ENCODE measurements around the gene CXCL5.
"Not testable (repeated sequence)": the region's sequence is repeated elsewhere in the genome, so short reads cannot be mapped to it uniquely, and the experiment has no call there.

CXCL5 gene

GRCh38 chr4:74014332-74014731 lies 15.9 kb upstream of the CXCL5 start:
- DNase-seq: no peak

- DNase-seq: no peak
These were observed 14.8 kb upstream of the CXCL5 start for GRCh38 chr4:74013264-74013663.

GRCh38 chr4:74012130-74012529 lies 13.7 kb upstream of the CXCL5 start:
- no peak for DNase-seq

GRCh38 chr4:74009307-74009706 lies 10.8 kb upstream of the CXCL5 start:
- DNase-seq: no peak

DNA sequence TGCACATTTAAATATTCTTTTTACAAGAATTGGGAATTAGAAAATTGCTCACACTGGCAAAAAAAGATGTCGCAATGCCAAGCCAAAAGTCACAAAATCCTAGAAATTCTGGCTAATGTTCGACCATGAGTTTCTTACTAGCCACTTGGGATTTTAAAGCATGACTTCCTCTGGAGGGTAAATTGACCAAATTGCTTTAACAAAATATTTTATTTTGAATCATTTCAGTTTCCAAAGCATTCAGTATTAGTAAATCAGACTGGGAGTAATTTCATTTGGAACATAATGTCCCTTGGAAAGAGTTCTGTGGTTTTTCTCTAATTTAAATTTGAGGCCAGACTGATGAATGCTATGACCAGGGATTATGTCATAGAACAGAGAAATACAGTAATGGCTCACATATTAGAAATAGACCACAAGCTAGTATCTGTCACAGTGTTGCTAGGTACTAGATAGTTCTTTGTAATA lies 7.6 kb upstream of the CXCL5 start:
- no peak for DNase-seq

GRCh38 chr4:74005528-74005927 lies 7.1 kb upstream of the CXCL5 start:
- DNase-seq: no peak

DNA sequence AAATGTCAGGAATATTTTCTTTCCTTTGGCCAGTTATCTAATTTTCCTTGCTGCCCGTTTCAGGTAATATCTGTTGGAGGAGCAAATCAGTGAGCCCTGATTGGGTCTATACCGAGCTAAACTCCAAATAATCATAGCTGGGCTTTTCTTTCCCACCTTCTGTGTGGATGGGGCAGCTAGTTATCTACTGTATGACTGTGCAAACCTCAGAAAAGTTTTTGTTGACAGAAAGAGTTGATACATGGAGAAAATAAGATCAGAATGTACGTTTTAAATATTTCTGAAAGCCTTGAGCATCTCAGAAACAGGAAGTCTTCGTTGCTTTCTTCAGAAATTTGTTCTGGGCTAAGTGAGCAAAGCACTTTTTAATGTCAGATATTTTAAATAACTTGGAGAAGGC lies 6.2 kb upstream of the CXCL5 start:
- DNase-seq: no peak

DNA sequence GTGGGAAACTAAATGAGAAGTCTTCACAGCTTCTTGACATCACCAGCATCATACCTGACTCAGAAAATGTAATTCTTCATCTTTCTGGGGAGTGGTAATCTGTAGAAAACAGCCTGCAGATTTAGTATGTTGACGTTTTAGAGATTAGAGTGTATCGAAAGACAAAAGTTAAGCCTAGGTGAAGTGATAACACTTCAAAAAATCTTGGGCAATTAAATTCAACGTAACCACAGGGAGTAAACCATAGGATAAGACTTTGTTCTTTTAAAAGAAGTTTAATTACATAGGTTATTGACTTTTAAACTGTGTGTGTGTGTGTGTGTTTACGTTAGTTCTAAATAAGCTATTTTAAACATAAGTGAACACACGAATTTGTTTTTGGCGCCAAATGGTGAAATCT lies 1.8 kb upstream of the CXCL5 start:
- DNase-seq: no peak

GRCh38 chr4:73992050-73992449 lies 6.4 kb downstream of the CXCL5 start:
- no peak for DNase-seq

GRCh38 chr4:73991742-73992000 lies 6.8 kb downstream of the CXCL5 start:
- DNase-seq: no peak

- DNase-seq: no peak
These were observed 7.3 kb downstream of the CXCL5 start for GRCh38 chr4:73990988-73991741.

DNA sequence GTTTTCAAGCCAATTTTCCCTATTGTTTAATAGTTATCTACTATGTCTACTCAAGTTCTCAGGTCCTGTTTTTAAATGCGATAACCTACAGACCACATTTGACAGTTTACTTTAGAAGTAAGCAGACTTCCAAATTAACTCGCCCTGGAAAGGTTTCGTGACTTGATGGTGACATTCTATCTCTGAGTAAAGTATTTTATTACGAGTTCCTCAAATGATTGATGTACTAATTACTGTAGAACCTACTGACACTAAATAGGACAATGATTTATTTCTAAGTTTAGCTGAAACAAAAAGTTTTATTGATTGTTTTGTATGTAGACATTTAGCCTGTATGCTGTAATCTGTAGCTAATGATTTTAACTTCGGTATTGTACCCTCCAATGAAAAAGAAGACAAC lies 8.5 kb downstream of the CXCL5 start:
- no peak for DNase-seq

DNA sequence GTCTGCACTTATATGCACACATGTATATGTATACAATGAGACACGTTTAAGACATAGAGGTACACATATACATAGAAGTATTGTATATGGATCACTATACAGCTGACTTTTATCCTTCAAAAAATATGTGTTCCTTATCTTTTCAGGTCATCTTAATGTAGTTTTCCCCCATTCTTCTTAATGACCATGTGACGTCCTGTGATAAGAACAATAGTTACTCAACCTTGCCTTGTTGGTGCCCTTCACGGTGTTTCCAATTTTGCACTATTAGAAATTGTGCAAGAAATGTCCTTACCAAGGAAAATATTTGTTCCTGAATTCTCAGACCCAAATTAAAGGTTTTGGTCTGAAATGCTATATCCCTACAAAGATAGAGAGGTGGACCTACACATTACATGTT lies 9.4 kb downstream of the CXCL5 start:
- no peak for DNase-seq

- DNase-seq: no peak
These were observed 10.4 kb downstream of the CXCL5 start, which contains the start of gene PPBP for GRCh38 chr4:73988061-73988460. Gene PPBP, minus strand, starts transcription at chr4:73988190. Its CDS starts 87 bp downstream, at chr4:73988103.

GRCh38 chr4:73985528-73985852 lies 13.0 kb downstream of the CXCL5 start:
- DNase-seq: no peak

- DNase-seq: no peak
These were observed 13.5 kb downstream of the CXCL5 start for GRCh38 chr4:73984736-73985527.

DNA sequence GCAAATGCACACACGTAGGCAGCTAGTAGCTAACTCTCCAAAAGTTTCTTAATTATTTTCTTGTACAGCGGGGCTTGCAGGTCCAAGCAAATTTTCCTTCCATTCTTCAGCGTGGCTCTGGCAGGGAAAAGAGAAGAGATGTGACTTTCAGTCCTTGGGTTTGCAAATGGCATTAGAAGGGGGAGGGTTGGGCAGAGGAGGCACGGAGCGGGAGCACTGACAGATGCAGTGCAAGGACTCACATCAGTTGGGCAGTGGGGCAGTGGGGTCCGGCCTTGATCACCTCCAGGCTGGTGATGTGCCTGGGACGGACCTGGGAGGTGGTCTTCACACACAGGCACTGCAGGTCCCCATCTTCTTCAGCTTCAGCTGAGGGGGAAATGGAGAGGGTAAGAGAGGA lies 17.3 kb downstream of the CXCL5 start:
- not testable (repeated sequence) for DNase-seq

GRCh38 chr4:73979407-73979957 lies 19.0 kb downstream of the CXCL5 start:
- no peak for DNase-seq

- DNase-seq: no peak
These were observed 19.6 kb downstream of the CXCL5 start for GRCh38 chr4:73978886-73979285.

DNA sequence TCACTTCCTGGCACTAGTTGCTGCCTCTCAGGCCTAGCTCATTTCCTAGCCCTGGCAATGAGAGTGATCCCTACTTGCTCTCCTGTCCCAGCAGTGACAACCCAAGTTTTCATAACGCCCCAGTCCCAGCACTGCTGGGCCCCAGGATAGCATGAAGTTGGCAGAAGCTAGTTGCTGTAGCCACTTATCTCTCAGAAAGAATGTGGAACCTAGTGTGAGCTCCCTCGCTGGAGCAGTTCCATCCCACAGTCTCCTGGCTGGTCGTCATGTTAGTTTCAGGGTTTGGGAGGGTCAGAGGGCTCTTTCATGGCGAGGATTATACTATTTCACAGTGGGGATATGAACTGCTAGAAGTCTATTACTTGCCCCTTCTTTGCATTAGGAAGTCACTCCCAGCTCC lies 21.8 kb downstream of the CXCL5 start:
- DNase-seq: no peak

- DNase-seq: no peak
These were observed 22.3 kb downstream of the CXCL5 start for GRCh38 chr4:73976217-73976616.

GRCh38 chr4:73974352-73974751 lies 24.1 kb downstream of the CXCL5 start:
- DNase-seq: no peak

DNA sequence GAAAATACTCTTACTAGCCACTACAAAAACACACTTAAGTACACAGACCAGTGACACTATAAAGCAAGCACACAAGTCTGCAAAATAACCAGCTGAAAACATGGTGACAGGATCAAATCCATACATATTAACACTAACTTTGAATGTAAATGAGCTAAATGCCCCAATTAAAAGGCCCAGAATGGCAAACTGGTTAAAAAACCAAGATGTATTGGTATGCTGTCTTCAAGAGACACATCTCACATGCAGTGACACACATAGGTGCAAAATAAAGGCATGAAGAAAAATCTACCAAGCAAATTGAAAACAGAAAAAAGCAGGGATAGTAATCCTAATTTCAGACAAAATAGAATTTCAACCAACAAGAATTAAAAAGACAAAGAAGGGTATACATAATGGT lies 27.5 kb downstream of the CXCL5 start:
- no peak for DNase-seq

DNA sequence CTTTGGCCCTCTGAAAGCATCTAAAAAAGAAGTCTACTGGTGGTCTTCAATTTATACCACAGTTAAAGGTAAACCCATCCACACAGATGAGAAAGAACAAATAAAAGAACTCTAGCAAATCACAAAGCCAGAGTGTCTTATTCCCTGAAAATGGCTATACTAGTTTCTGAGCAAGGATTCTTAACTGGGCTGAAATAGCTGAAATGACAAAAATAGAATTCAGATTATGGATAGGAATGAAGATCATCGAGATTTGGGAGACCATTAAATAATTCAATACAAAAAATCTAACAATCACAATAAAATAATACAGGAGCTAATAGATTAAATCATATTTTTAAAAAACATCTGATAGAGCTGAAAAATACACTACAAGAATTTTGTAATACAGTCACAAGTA lies 28.5 kb downstream of the CXCL5 start:
- DNase-seq: no peak
